ENCODE measurements around the gene CAPN14.

The CAPN14 gene

DNA sequence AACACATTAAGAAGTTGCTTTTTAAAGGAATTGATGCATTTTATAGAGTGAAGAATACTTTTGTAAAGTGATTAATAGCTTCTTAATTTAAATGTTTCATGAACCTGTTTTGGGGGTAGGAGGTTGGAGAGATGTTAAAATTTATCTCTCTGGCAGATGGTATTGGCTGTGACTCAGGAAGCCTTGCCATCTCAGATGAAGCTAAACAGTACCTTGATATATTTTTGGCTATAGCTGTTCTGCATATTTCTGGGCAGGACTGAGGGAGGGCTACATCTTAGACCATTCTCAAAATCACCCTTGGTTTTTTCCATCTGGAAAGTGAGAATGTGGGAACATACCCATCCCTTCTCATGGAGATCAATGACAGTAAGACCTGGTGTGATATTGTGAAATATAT lies 13.4 kb downstream of the CAPN14 start (continued):
- TF ChIP-seq, protein P1, sequence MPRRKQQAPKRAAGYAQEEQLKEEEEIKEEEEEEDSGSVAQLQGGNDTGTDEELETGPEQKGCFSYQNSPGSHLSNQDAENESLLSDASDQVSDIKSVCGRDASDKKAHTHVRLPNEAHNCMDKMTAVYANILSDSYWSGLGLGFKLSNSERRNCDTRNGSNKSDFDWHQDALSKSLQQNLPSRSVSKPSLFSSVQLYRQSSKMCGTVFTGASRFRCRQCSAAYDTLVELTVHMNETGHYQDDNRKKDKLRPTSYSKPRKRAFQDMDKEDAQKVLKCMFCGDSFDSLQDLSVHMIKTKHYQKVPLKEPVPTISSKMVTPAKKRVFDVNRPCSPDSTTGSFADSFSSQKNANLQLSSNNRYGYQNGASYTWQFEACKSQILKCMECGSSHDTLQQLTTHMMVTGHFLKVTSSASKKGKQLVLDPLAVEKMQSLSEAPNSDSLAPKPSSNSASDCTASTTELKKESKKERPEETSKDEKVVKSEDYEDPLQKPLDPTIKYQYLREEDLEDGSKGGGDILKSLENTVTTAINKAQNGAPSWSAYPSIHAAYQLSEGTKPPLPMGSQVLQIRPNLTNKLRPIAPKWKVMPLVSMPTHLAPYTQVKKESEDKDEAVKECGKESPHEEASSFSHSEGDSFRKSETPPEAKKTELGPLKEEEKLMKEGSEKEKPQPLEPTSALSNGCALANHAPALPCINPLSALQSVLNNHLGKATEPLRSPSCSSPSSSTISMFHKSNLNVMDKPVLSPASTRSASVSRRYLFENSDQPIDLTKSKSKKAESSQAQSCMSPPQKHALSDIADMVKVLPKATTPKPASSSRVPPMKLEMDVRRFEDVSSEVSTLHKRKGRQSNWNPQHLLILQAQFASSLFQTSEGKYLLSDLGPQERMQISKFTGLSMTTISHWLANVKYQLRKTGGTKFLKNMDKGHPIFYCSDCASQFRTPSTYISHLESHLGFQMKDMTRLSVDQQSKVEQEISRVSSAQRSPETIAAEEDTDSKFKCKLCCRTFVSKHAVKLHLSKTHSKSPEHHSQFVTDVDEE (CRISPR knock-in tag; IDR thresholded peaks at IDR 0.05) = no peak
- no peak for TF ChIP-seq OSR1 (CRISPR knock-in tag; IDR thresholded peaks at IDR 0.05)
- TF ChIP-seq RARB (CRISPR knock-in tag; IDR thresholded peaks at IDR 0.05) = no peak
- no peak for TF ChIP-seq SNAI2 (CRISPR knock-in tag; IDR thresholded peaks at IDR 0.05)

DNA sequence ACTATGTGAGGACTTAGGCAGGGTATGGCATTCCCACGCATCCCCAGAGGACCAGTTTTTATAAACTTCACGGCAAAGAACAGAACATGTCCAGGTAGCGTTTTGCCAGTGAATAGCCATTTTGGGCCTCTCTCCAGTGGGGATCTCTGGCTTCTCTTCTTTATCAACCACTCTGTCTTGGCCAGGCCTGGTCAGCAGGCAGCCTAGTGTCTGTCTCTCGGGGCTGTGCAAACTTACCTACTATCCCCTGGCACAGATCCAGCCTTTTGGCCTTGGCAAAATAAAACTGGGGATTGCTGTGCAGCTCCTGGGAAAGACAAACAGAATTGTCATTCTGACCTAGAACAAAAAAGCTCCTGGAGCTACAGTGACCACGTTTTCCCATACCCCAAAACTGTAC lies 14.5 kb downstream of the CAPN14 start:
- no peak for ATAC-seq
- TF ChIP-seq, protein P2, sequence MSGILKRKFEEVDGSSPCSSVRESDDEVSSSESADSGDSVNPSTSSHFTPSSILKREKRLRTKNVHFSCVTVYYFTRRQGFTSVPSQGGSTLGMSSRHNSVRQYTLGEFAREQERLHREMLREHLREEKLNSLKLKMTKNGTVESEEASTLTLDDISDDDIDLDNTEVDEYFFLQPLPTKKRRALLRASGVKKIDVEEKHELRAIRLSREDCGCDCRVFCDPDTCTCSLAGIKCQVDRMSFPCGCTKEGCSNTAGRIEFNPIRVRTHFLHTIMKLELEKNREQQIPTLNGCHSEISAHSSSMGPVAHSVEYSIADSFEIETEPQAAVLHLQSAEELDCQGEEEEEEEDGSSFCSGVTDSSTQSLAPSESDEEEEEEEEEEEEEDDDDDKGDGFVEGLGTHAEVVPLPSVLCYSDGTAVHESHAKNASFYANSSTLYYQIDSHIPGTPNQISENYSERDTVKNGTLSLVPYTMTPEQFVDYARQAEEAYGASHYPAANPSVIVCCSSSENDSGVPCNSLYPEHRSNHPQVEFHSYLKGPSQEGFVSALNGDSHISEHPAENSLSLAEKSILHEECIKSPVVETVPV (CRISPR knock-in tag; IDR thresholded peaks at IDR 0.05) = no peak
- TF ChIP-seq ZNF565 (CRISPR knock-in tag; conservative IDR thresholded peaks at IDR 0.05; ENCODE audit: low read depth) (no peak), ZFP3 (CRISPR knock-in tag; IDR thresholded peaks at IDR 0.05) (no peak), OSR1 (CRISPR knock-in tag; IDR thresholded peaks at IDR 0.05) (no peak), CSDC2 (CRISPR knock-in tag; IDR thresholded peaks at IDR 0.05) (no peak), ZC3H10 (CRISPR knock-in tag; IDR thresholded peaks at IDR 0.05) (no peak), ESRRG (CRISPR knock-in tag; IDR thresholded peaks at IDR 0.05) (no peak), ZNF70 (CRISPR knock-in tag; IDR thresholded peaks at IDR 0.05) (no peak)
- TF ChIP-seq, protein P1 (CRISPR knock-in tag; IDR thresholded peaks at IDR 0.05) = no peak

DNA sequence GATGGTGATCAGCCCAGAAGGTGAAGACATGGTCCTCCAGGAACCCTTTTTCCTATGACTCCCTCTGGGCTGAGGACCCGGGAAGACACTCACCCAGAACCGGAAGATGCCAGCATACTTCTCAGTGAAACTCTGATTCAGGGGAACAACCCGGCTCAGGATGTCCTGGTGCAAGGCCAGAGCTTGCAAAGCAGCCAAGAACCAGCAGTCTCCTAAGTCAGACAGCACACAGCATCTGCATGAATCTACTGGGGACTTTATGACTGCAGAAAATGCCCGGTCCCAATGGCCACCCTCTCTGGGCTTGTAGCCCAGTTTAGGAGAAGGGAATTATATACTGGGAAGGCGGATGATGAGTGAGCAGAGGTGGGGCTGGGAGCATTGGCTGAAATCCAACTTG lies 15.3 kb downstream of the CAPN14 start:
- TF ChIP-seq OSR1 (CRISPR knock-in tag; IDR thresholded peaks at IDR 0.05) (no peak), ZFP3 (CRISPR knock-in tag; IDR thresholded peaks at IDR 0.05) (no peak), RARB (CRISPR knock-in tag; IDR thresholded peaks at IDR 0.05) (no peak), ZC3H10 (CRISPR knock-in tag; IDR thresholded peaks at IDR 0.05) (no peak), SNAI2 (CRISPR knock-in tag; IDR thresholded peaks at IDR 0.05) (no peak), TOX (CRISPR knock-in tag; IDR thresholded peaks at IDR 0.05; ENCODE audit: borderline replicate concordance) (no peak), GLIS3 (CRISPR knock-in tag; IDR thresholded peaks at IDR 0.05) (no peak), TCF4 (CRISPR knock-in tag; IDR thresholded peaks at IDR 0.05; ENCODE audit: borderline replicate concordance) (no peak), ZNF565 (CRISPR knock-in tag; conservative IDR thresholded peaks at IDR 0.05; ENCODE audit: low read depth) (no peak), ARNTL (CRISPR knock-in tag; IDR thresholded peaks at IDR 0.05; ENCODE audit: borderline replicate concordance, low read depth) (no peak), CSDC2 (CRISPR knock-in tag; IDR thresholded peaks at IDR 0.05) (no peak), PPARA (CRISPR knock-in tag; IDR thresholded peaks at IDR 0.05; ENCODE audit: borderline replicate concordance) (no peak), ZNF8 (CRISPR knock-in tag; IDR thresholded peaks at IDR 0.05) (no peak)
- TF ChIP-seq, protein P3, sequence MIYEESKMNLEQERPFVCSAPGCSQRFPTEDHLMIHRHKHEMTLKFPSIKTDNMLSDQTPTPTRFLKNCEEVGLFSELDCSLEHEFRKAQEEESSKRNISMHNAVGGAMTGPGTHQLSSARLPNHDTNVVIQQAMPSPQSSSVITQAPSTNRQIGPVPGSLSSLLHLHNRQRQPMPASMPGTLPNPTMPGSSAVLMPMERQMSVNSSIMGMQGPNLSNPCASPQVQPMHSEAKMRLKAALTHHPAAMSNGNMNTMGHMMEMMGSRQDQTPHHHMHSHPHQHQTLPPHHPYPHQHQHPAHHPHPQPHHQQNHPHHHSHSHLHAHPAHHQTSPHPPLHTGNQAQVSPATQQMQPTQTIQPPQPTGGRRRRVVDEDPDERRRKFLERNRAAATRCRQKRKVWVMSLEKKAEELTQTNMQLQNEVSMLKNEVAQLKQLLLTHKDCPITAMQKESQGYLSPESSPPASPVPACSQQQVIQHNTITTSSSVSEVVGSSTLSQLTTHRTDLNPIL (CRISPR knock-in tag; IDR thresholded peaks at IDR 0.05; ENCODE audit: low read depth) = no peak
- TF ChIP-seq, protein P1 (CRISPR knock-in tag; IDR thresholded peaks at IDR 0.05) = no peak
- ATAC-seq = no peak
